ENCODE measurements around the gene NOSTRIN.

The NOSTRIN gene

DNA sequence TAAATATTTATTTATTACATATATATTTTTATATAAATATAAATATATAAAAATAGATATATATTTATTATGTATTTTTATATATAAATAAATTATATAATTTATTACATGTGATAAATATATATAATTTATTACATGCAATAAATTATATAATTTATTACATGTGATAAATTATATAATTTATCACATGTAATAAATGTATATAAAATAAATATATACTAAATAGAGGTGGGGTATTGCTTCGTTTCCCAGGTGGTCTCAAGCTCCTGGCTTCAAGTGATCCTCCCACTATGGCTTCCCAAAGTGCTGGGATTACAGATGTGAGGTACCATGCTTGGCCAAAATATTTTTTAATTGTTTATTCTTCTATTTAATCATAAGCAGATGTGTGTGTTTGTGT is 95.0 kb downstream of the NOSTRIN start:
- no peak for DNase-seq (ENCODE audit: low read depth in 1 of 2, low spot score in 1 of 2)
- TF ChIP-seq SPI1 (IDR thresholded peaks at IDR 0.05; ENCODE audit: borderline replicate concordance, low read depth): no peak
- TF ChIP-seq REST (IDR thresholded peaks at IDR 0.05; ENCODE audit: insufficient replicate concordance, low read depth): no peak

GRCh38 chr2:168901003-168901402 is 98.6 kb downstream of the NOSTRIN start, which contains the start of gene G6PC2:
Gene G6PC2, plus strand, starts transcription at chr2:168901291. Its CDS starts 41 bp downstream, at chr2:168901332.
- no peak for TF ChIP-seq CTCF (IDR thresholded peaks at IDR 0.05; ENCODE audit: insufficient read depth, low read length)
- no peak for TF ChIP-seq REST (IDR thresholded peaks at IDR 0.05; ENCODE audit: insufficient replicate concordance, low read depth)
- no peak for TF ChIP-seq SPI1 (IDR thresholded peaks at IDR 0.05; ENCODE audit: borderline replicate concordance, low read depth)
- no peak for TF ChIP-seq GABPA (IDR thresholded peaks at IDR 0.05; ENCODE audit: low read depth)
- TF ChIP-seq POLR2AphosphoS5 (IDR thresholded peaks at IDR 0.05; ENCODE audit: low read depth): no peak
- Histone ChIP-seq H3K4me3 (replicated peaks; ENCODE audit: insufficient read depth, low read length) (no peak within 1 kb of the TSS), H3K27ac (replicated peaks) (no peak within 1 kb of the TSS), H3K27me3 (ENCODE audit: insufficient read depth, poor library complexity, severe bottlenecking) (no peaks in the 10 kb centered on the region)
- no peak for DNase-seq (ENCODE audit: low read depth in 1 of 2, low spot score in 1 of 2)

More for the DNA sequence above, 95.0 kb downstream of the NOSTRIN start:
- no peaks in the 10 kb centered on the region for H3K27me3 ChIP-seq (ENCODE audit: insufficient read depth, poor library complexity, severe bottlenecking)
- no peak overlapping the region for H3K27ac ChIP-seq (replicated peaks)
- H3K4me3 ChIP-seq (replicated peaks; ENCODE audit: insufficient read depth, low read length): no peak overlapping the region

- H3K27me3 ChIP-seq (ENCODE audit: insufficient read depth, poor library complexity, severe bottlenecking): no peaks in the 10 kb centered on the region
- no peak overlapping the region for H3K4me3 ChIP-seq (replicated peaks; ENCODE audit: insufficient read depth, low read length)
- no peak overlapping the region for H3K27ac ChIP-seq (replicated peaks)
- DNase-seq (ENCODE audit: low read depth in 1 of 2, low spot score in 1 of 2): no peak
- TF ChIP-seq REST (IDR thresholded peaks at IDR 0.05; ENCODE audit: insufficient replicate concordance, low read depth): no peak
- no peak for TF ChIP-seq POLR2AphosphoS5 (IDR thresholded peaks at IDR 0.05; ENCODE audit: low read depth)
- no peak for TF ChIP-seq SPI1 (IDR thresholded peaks at IDR 0.05; ENCODE audit: borderline replicate concordance, low read depth)
- no peak for TF ChIP-seq GABPA (IDR thresholded peaks at IDR 0.05; ENCODE audit: low read depth)
- TF ChIP-seq CTCF (IDR thresholded peaks at IDR 0.05; ENCODE audit: insufficient read depth, low read length): no peak
These were observed 101.5 kb downstream of the NOSTRIN start for GRCh38 chr2:168903888-168904287.

Data from HL-60 (cell line).